NCI-H446 (cell line): ENCODE results near the gene ASCC2.
"Not testable (repeated sequence)": the region's sequence is repeated elsewhere in the genome, so short reads cannot be mapped to it uniquely, and the experiment has no call there.

Source experiments
- DNase-seq, 2 experiments: peaks; one replicate each; lab custom pipeline; 2025; lab: John Stamatoyannopoulos, UW

ASCC2 gene

DNA sequence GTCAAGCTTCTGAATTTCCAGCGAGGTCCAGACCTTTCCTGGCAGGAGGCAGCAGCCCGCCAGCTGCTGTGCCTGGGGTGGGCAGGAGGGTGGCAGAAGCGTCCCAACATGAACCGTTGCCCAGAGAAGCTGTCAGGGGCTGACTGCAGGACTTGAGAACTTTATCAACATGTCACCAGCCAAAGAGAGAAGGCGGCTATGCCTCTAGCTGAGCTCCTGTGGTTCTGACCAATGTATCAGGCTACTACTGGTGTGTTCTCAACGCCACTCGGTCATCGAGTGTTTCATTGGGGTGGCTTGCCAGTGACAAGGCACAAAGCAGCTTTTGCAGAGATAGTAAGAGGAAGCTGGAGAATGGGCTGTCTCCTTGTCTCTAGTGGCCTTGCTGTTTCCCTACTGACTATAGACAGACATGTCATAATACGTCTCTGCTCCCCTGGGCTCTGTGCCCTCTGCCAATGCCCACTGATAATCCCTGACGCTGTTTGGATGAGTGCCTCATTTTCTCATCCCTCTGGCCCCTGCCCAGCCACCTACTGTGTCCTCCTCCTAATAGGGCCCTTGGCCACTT is 17.6 kb upstream of the ASCC2 start:
- DNase-seq, result peak; percentile 45 to 80

GRCh38 chr22:29854432-29854831 is 16.4 kb upstream of the ASCC2 start:
- DNase-seq, result no peak

DNA sequence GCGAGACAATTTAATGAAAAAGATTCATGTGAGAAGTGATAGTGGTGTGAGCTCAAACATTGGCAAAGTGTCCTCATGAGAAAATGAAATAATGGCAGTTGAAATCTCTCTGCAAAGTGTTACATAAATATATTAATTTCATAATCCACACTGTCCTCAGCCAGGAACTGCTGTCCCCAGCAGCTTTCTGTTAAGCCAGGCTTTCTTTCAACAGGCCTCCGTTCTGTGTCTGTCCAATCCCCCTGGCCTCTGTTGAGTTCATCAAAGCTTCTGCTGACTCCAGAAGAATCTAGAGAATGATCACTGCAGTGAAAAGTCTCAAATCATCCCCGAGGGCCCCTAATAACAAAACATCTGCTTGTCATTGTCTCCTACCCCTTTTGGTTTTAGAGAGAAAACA is 10.0 kb upstream of the ASCC2 start:
- no peak for DNase-seq

DNA sequence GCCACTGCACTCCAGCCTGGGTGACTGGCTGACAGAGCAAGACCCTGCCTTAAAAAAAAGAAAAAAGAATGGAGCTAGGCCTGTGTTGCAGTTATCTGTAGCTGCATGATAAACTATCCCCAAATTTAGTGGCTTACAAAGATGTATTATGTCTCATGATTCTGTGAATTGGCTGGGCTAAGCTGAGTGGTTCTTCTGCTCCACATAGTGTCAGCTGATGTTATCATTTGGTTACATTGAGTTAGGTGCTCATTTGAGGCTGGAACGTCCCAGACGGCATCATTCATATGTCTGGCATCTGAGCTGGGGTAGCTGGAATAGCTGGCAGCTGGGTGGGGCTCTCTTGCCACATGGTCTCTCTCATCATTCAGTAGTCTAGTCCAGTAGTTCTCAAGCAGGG is 8.2 kb upstream of the ASCC2 start:
- no peak for DNase-seq

GRCh38 chr22:29842740-29843139 is 4.7 kb upstream of the ASCC2 start:
- DNase-seq, result no peak

DNA sequence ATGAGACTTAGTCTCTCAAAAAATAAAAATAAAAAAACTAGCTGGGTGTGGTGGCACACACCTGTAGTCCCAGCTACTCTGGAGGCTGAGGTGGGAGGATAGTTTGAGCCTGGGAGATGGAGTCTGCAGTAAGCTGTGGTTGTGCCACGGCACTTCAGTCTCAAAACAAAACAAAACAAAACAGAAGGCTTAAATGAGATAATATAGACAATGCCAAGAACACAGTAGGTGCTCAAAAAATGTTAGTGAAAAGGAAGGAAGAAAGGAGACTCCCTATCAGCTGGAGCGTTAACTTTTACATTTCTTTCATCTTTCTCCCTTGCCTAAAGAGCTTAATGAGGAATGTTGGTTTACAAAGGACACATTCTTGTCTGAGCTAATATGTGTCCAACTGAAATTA is 4.1 kb upstream of the ASCC2 start:
- no peak for DNase-seq

- no peak for DNase-seq
Measured at GRCh38 chr22:29840498-29840897, 2.4 kb upstream of the ASCC2 start.

DNA sequence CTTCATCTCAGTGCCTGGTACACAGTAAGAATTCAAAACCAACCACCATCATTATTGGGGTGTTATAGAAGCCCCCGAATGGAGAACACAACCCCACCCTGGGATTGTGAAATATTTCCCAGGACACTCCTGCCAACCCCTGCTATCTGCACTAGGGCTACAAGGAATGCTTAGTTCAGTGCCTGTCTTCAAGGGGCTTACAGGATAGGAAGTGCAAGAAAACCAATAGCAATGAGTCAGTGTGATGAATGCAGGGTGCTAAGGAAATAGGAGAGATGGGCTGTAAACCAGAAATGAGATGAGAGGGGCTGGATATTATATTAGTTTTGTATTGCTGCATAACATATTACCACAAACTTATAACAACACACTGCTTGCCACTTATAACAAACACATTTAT is 965 bp upstream of the ASCC2 start:
- no peak for DNase-seq

DNA sequence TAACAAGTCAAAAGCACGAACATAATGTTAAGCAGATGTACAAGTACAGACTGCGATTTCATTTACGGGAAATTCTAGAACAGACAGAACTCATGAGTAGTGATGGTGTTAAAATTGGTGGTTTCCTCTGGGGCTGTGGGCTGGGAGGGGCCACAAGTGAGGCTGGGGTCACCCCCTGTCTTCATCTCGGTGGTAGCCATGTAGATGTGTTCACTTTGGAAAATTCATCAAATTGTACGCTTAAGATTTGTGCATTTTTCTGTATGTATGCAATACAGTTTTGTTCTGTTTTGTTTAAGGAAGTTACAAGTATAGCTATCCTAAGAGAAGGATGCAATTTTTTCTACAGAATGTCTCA is 504 bp upstream of the ASCC2 start:
- DNase-seq, result no peak

DNA sequence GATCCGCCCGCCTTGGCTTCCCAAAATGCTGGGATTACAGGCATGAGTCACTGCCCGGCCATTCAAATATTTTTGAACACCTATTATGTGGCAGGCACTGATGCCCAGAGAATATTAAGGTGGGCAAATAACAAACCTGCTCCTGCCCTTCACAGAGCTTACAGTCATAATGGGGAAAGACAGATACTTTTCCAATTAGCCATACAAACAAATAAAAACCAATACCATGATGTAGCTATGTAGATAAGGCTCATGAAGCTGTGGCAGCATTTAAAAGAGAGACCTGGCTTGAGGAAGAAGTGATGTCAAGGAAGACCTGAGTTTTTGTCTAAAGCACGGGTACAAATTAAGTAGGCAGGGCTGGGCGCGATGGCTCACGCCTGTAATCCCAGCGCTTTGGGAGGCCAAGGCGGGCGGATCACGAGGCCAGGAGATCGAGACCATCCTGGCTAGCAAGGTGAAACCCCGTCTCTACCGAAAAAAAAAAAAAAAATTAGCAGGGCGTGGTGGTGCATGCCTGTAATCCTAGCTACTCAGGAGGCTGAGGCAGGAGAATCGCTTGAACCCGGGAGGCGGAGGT is 1.2 kb downstream of the ASCC2 start:
- not testable (repeated sequence) for DNase-seq

DNA sequence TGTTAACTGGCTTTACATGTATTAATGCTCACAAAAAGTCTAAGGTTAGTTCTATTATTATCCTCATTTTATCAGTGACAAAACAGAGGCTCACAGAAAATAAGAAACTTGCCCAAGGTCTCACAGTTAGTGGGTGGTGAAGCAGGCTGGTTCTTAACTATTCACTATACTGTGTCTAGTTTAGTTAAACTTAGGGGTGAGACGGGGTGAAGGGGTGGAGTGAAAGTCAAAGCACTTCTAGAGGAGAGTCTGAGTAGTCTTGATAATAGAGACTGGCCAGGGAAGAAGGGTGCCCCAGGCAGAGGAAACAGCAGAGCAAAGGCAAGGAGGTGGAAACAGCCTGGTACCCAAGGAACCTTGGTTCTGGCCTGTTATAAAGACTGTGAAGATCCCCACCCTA is 4.0 kb downstream of the ASCC2 start:
- DNase-seq, result no peak

DNA sequence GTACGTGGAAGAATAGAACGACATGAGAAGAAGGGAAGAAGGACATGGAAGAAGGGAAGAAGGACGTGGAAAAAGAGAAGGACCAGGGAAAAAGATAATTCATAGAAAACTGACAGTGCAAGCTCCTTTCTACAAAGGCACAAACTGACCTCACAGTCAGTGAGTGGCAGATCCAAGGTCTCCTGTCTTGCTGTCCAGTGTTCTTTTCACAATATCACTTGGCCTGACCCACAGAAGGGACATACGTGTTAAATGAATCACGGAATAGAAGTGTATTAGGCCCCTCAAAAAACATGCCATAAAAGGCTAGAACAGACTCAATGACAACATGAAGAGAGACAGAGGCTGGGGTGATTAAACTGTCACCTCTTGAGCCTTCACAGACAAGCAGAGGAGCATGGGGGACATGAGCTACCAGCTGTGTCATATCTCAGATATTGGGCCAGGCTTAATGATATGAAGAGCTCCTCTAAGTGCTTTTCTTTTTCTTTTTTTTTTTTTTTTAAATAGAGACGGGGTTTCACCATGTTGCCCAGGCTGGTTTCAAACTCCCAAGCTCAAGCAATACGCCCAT is 4.6 kb downstream of the ASCC2 start:
- DNase-seq, result no peak

DNA sequence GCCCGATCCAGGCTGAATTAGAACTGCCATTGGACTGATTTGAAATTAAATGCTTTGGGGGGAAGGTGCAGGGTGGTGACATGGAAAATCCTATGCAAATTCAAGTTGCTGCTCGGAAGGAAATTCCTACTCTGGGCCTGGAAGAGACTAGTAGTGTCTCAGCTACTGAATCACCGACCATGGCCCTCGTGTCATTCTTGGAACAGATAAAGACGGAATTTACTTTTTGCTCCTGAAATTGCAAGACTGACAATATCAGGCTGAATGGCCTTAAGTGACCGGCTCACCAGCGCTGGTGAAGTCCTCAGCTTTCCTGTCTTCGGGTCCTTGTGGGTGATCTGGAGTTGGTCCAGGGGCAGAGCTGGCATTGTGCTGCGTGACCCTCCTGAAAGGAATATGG is 6.1 kb downstream of the ASCC2 start:
- DNase-seq, result no peak

DNA sequence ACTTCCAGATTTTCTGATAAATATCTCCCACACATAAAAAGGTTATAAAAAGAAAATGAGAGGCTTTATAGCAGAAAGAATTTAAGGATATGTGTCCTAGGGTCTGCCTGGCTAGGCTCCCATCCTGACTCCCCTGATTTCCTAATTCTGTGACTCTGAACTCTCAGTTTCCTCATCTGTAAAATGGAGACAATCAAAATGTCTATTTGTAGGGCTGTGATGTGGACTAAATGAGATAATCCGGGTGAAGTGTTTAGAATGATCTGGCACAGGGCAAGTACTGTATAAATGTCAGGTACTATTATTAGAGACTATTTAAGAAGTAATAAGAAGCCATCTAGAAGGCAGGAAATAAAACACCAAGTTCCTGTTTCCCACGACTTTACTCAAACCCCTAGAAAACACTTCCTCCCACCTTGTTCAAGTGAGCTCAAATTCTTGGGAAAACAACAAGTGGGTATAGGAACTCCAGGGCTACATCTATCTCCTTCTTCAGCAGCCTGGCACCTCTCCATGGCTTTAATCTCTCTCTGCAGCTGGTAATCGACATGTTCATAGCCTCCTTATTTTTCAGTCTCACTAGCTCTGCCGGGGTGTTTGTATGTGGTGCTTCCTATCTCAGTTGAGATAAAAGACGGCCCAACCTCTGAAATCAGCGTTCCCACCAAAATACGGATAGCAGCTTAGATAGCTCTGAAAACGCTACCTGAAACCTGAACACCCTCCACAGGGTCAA is 6.7 kb downstream of the ASCC2 start:
- no peak for DNase-seq

DNA sequence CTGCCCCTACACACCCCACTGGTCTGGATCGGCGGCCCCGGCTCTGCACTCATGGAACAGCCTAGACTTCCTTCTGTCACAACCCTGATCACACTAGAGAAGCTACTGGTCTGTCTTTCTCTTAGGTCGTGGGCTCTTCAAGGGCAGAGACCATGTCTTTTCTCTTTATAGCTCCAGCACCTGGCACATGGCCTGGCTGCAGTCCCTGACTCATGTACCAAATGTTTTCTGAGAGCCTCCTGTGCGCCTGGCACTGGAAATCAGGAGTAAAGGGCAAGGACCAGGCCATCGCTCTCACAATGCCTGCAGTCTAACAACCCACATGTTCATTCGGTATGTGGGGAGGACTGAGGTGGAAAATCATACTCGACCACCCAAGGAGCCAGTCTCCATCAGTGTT is 7.5 kb downstream of the ASCC2 start:
- DNase-seq, result no peak

DNA sequence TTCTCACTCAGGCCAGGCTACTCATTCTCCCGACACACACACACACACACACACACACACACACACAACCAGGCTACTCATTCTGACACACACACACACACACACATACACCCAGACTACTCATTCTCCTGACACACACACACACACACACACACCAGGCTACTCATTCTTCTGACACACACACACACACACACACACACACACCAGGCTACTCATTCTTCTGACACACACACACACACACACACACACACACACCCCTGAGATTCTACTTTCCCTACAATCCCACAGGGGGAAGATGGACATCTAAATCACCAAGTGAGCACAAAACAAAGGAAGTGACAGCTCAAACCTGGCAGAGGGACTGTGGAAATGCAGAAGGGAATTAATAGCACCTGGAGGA is 10.3 kb downstream of the ASCC2 start:
- not testable (repeated sequence) for DNase-seq

DNA sequence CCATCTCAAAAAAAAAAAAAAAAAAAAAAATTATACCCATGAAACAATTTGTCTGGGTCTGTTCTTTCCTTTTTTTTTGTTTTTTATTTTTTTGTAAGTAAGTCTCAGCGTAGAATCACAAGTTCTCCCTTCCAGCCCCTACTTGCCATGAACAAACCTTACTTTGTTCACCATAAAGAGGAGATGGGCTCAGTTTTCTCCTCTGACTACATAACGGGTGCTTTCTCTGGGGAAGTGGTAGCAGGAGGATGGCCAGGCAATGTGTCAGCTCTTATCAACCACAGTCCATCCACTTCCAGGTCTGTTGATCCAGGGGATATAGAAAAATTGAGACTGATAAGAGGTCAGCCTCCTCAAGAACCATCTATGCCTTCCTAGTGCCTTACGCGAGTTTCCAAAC is 11.0 kb downstream of the ASCC2 start:
- DNase-seq, result no peak

- no peak for DNase-seq
Measured at GRCh38 chr22:29825578-29825977, 12.5 kb downstream of the ASCC2 start.

DNA sequence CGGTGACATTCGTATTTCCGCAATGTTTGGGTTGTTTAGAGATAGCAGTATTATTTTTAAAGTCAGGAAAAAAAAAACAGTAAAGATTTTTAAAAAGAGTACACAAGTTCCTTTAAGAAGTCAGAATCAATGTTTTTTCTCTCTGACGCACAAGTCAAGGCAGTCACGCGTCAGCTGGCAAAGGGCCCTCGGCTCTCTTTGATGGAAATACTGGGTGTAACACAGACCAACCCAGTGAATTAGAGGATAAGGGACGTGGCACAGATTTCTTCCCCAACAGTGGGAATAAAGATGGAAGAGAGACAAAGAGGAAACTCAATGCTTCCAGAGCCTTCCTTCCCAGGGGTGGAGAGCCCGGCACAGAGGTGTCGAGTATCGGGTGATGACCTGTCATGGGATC is 13.4 kb downstream of the ASCC2 start:
- no peak for DNase-seq

DNA sequence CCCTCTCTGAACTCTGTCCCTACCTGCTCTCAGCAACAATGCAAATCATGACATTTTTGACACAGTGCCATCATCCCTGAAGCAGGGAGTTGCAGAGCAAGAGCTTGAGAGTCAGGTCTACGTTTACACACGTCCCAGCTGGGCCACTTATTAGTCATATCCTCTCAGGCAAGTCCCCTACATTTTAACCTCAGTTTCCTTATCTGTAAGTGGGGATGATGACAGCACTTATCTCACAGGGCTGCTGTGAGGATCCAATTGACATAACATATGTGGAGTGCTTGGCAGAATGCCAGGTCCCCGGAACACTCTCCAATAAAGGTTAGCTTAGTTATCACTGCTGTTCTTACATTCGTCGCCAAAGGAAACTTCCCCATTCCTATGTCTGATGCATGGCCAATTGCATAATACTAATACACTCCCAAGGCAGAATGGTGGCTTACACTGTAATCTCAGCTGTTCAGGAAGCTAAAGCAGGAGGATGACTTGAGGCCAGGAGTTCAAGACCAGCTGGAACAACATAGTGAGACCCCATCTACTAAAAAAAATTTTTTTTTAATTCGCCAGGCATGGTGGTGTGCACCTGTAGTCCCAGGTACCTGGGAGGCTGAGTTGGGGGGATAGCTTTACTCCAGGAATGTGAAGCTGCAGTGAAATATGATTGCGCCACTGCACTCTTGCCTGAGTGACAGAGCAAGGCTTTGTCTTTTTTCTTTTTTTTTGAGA is 16.6 kb downstream of the ASCC2 start:
- DNase-seq, result peak; percentile 12 to 73

- DNase-seq, result no peak
Measured at GRCh38 chr22:29820961-29821290, 17.1 kb downstream of the ASCC2 start.

GRCh38 chr22:29819501-29819900 is 18.6 kb downstream of the ASCC2 start:
- peak in 1 of 2 experiments; percentile 59 for DNase-seq

- DNase-seq, result peak in 1 of 2 experiments; percentile 27
Measured at GRCh38 chr22:29817724-29818123, 20.4 kb downstream of the ASCC2 start.
